SK-N-SH treated with all-trans-retinoic acid at 6 μM for 48 hours (cell line): Measurements from ENCODE around the gene CAPN1.

Experiments
- ATAC-seq: fragments of 200-7000 bp; cut with Tn5 transposase; 3 replicates; pipeline ENCODE4 v1.9.1; 2020; ENCODE audit warnings: mild to moderate bottlenecking, moderate library complexity
- BACH2 ChIP-seq: fragments of 250-450 bp; sonication (Bioruptor Pico); IDR thresholded peaks from 2 replicates; pipeline ENCODE4 v1.9.0; 2021; ENCODE audit warnings: mild to moderate bottlenecking, borderline replicate concordance
- CREB5 ChIP-seq: fragments of 250-450 bp; sonication (Bioruptor Pico); IDR thresholded peaks from 2 replicates; pipeline ENCODE4 v1.5.1; 2020; ENCODE audit warnings: low read depth, mild to moderate bottlenecking, moderate library complexity
- CSDC2 ChIP-seq: fragments of 250-450 bp; sonication (Bioruptor Pico); IDR thresholded peaks from 2 replicates; pipeline ENCODE4 v1.5.0; 2020; ENCODE audit warnings: mild to moderate bottlenecking, moderate library complexity
- CSRNP3 ChIP-seq: fragments of 250-450 bp; sonication (Bioruptor Pico); IDR thresholded peaks from 2 replicates; pipeline ENCODE4 v1.5.1; 2021; ENCODE audit warnings: mild to moderate bottlenecking, moderate library complexity
- ESRRG ChIP-seq: fragments of 250-450 bp; sonication (Bioruptor Pico); IDR thresholded peaks from 2 replicates; pipeline ENCODE4 v1.6.1; 2021; ENCODE audit warnings: mild to moderate bottlenecking
- GLIS3 ChIP-seq: fragments of 250-450 bp; sonication (Bioruptor Pico); IDR thresholded peaks from 2 replicates; pipeline ENCODE4 v1.5.0; 2020; ENCODE audit warnings: mild to moderate bottlenecking, moderate library complexity
- ISL1 ChIP-seq: fragments of 250-450 bp; sonication (Bioruptor Pico); IDR thresholded peaks from 2 replicates; pipeline ENCODE4 v2.1.2; 2022; ENCODE audit warnings: mild to moderate bottlenecking, moderate library complexity
- OSR1 ChIP-seq: fragments of 250-450 bp; sonication (Bioruptor Pico); IDR thresholded peaks from 2 replicates; pipeline ENCODE4 v1.8.0; 2022; ENCODE audit warnings: moderate library complexity, mild to moderate bottlenecking, inconsistent platforms
- PATZ1 ChIP-seq: fragments of 250-450 bp; sonication (Bioruptor Pico); IDR thresholded peaks from 2 replicates; pipeline ENCODE4 v1.8.0; 2020; ENCODE audit warnings: mild to moderate bottlenecking, moderate library complexity, borderline replicate concordance
- POU6F1 ChIP-seq: fragments of 250-450 bp; sonication (Bioruptor Pico); IDR thresholded peaks from 2 replicates; pipeline ENCODE4 v1.8.0; 2021; ENCODE audit warnings: low read depth, mild to moderate bottlenecking, moderate library complexity, borderline replicate concordance
- PPARA ChIP-seq: fragments of 250-450 bp; sonication (Bioruptor Pico); IDR thresholded peaks from 2 replicates; pipeline ENCODE4 v1.5.0; 2020; ENCODE audit warnings: mild to moderate bottlenecking, borderline replicate concordance
- RARB ChIP-seq: fragments of 250-450 bp; sonication (Bioruptor Pico); IDR thresholded peaks from 2 replicates; pipeline ENCODE4 v1.8.0; 2021; ENCODE audit warnings: mild to moderate bottlenecking, moderate library complexity
- SNAI2 ChIP-seq: fragments of 250-450 bp; sonication (Bioruptor Pico); IDR thresholded peaks from 2 replicates; pipeline ENCODE4 v1.5.0; 2020; ENCODE audit warnings: mild to moderate bottlenecking, moderate library complexity
- TCF4 ChIP-seq: fragments of 250-450 bp; sonication (Bioruptor Pico); IDR thresholded peaks from 2 replicates; pipeline ENCODE4 v1.8.0; 2021; ENCODE audit warnings: mild to moderate bottlenecking, moderate library complexity, borderline replicate concordance
- TOX ChIP-seq: fragments of 250-450 bp; sonication (Bioruptor Pico); IDR thresholded peaks from 2 replicates; pipeline ENCODE4 v1.8.0; 2021; ENCODE audit warnings: mild to moderate bottlenecking, moderate library complexity, borderline replicate concordance
- TSHZ2 ChIP-seq: fragments of 250-450 bp; sonication (Bioruptor Pico); IDR thresholded peaks from 2 replicates; pipeline ENCODE4 v1.5.0; 2020; ENCODE audit warnings: mild to moderate bottlenecking, moderate library complexity
- ZC3H10 ChIP-seq: fragments of 250-450 bp; sonication (Bioruptor Pico); IDR thresholded peaks from 2 replicates; pipeline ENCODE4 v1.5.1; 2021; ENCODE audit warnings: mild to moderate bottlenecking, moderate library complexity
- ZFP3 ChIP-seq: fragments of 250-450 bp; sonication (Bioruptor Pico); IDR thresholded peaks from 2 replicates; pipeline ENCODE4 v1.5.0; 2020; ENCODE audit warnings: mild to moderate bottlenecking, moderate library complexity
- ZFP30 ChIP-seq: fragments of 450-650 bp; formaldehyde crosslinking; IDR thresholded peaks from 2 replicates; pipeline ENCODE4 v1.5.0; 2022; ENCODE audit warnings: mild to moderate bottlenecking, moderate library complexity
- ZNF565 ChIP-seq: fragments of 450-650 bp; formaldehyde crosslinking; conservative IDR thresholded peaks from 2 replicates; pipeline ENCODE4 v1.5.0; 2020; ENCODE audit warnings: low read depth, mild to moderate bottlenecking, moderate library complexity
- ZNF8 ChIP-seq: fragments of 450-650 bp; formaldehyde crosslinking; IDR thresholded peaks from 2 replicates; pipeline ENCODE4 v1.5.0; 2020; ENCODE audit warnings: mild to moderate bottlenecking, moderate library complexity

Gene CAPN1

GRCh38 chr11:65169164-65169641 is 12.5 kb upstream of the CAPN1 start:
- no peak for TF ChIP-seq ZFP3 (CRISPR knock-in tag)
- no peak for TF ChIP-seq CSRNP3 (CRISPR knock-in tag)
- no peak for TF ChIP-seq ESRRG
- TF ChIP-seq BACH2 (CRISPR knock-in tag) = no peak
- no peak for TF ChIP-seq ZFP30
- no peak for TF ChIP-seq CREB5 (CRISPR knock-in tag)
- TF ChIP-seq PATZ1 = no peak
- TF ChIP-seq PPARA (CRISPR knock-in tag) = no peak
- TF ChIP-seq SNAI2 = no peak
- no peak for TF ChIP-seq ZNF565
- no peak for TF ChIP-seq RARB
- TF ChIP-seq ZNF8 (CRISPR knock-in tag) = no peak
- TF ChIP-seq ISL1 (CRISPR knock-in tag) = no peak

GRCh38 chr11:65170058-65170534 is 11.6 kb upstream of the CAPN1 start, which contains the start of gene SPDYC:
Gene SPDYC (plus strand): TSS chr11:65170233. CDS start chr11:65171358, 1,125 bp downstream.
- TF ChIP-seq CSDC2 (no peak), PATZ1 (no peak), ISL1 (CRISPR knock-in tag) (no peak), SNAI2 (no peak), CSRNP3 (CRISPR knock-in tag) (no peak), PPARA (CRISPR knock-in tag) (no peak), GLIS3 (CRISPR knock-in tag) (no peak), OSR1 (CRISPR knock-in tag) (no peak), TOX (CRISPR knock-in tag) (no peak), CREB5 (CRISPR knock-in tag) (no peak), ESRRG (no peak), ZC3H10 (CRISPR knock-in tag) (no peak), ZNF565 (no peak), RARB (no peak), BACH2 (CRISPR knock-in tag) (no peak), POU6F1 (no peak), TCF4 (CRISPR knock-in tag) (no peak), TSHZ2 (CRISPR knock-in tag) (no peak)
- ATAC-seq = no peak; the same call in 2 of the 3 replicates

More at GRCh38 chr11:65169164-65169641, 12.5 kb upstream of the CAPN1 start:
- ATAC-seq = peak; percentile 30; the same call in 1 of the 3 replicates
